Measurements from ENCODE around the gene FRMD4A.

The FRMD4A gene

DNA sequence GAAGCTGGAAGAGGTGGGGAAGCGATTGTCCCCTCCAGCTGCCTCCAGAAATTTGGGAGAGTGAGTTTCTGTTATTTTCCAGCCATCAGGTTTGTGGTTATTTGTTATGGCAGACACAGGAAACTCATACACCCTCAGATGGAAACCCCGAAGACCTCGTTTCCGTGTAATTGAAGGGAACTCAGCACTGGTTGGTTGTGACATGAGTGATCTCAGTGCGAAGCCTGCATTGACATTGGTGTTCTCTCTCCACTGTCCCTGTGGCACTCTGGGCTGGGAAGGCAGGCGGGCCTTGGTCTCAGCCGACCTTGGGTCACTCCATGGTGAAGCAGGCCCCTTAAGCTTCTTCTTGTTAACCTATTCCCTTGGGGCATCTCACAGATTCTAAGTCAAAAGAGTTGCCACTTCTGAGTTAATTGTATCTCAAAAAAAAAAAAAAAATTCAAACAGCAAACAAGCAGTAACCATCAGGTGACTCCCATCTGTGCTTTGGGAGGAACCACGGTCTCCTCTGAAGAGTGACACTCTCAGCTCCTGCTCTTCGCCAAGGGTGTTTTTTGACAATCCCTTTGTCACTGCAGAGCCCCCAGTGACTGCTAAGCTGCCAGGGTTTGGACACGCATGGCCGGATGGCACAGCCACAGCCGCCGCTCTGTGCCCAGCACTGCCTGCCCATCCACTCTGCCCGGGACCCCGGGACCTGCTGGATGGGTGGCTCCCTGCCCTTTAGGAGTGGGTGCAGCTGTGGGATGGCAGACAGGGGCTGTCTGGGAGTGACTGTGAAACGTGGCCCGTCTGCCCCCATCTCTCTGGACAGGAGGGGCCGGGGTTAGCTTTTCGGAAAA is 510.4 kb downstream of the FRMD4A start:
- no peak overlapping the region for H2AFZ ChIP-seq (ENCODE audit: low read length)
- H3K9ac ChIP-seq (ENCODE audit: low read length), result no peak overlapping the region

DNA sequence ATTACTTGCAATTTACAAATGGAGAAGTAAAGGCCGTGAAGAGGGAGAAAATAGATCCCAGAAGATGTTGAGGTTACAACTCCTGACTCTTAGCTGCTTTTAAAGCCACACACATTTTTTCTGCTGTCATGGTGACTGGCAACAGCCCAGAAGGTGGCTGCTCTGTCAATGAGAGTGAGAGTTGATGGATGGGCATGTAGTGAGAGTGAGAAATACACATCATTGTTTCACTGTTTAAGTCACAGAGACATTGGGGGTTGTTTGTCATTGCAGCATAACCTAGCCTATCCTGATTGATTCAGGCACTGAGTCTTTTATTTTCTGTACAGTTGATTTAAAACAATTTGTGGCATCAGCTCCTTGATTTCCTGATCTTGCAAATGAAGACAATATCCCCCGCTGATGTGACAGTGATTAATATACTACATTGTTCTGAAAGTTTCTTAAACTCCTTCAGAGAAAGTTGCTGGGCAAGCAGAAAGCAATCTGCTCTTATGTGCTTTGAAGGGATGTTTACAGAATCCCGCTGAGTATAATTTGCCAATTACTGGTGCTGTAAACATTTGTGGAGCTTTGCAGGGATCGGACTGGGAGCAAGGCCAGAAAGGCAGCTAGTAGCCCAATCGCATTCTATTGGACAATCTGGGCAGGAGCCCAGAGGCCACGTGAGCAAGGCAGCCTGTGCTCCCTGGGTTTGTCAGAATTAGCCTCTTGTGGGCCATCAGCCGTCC is 514.4 kb downstream of the FRMD4A start:
- Histone ChIP-seq H3K4me2 (ENCODE audit: low read depth, low read length) (no peak overlapping the region), H3K36me3 (replicated peaks; ENCODE audit: insufficient read depth, low read length) (no peaks in the 10 kb centered on the region), H3K27ac (ENCODE audit: low read length) (no peak overlapping the region), H3F3A (ENCODE audit: insufficient read depth, low read length) (no peaks in the 10 kb centered on the region), H3K9ac (ENCODE audit: low read length) (no peak overlapping the region), H3K9me3 (replicated peaks; ENCODE audit: insufficient read depth, low read length) (no peaks in the 10 kb centered on the region), H2AFZ (ENCODE audit: low read length) (no peak overlapping the region), H3K4me1 (ENCODE audit: low read length) (no peaks in the 10 kb centered on the region), H3K79me2 (ENCODE audit: low read length) (no peaks in the 10 kb centered on the region), H3K9me2 (replicated peaks; ENCODE audit: insufficient read depth, low read length) (no peaks in the 10 kb centered on the region), H3K27me3 (replicated peaks; ENCODE audit: insufficient read depth, low read length) (no peaks in the 10 kb centered on the region), H3K4me3 (ENCODE audit: low read length) (no peak overlapping the region), H4K20me1 (ENCODE audit: insufficient read depth, low read length) (no peaks in the 10 kb centered on the region)
- TF ChIP-seq, protein P1, sequence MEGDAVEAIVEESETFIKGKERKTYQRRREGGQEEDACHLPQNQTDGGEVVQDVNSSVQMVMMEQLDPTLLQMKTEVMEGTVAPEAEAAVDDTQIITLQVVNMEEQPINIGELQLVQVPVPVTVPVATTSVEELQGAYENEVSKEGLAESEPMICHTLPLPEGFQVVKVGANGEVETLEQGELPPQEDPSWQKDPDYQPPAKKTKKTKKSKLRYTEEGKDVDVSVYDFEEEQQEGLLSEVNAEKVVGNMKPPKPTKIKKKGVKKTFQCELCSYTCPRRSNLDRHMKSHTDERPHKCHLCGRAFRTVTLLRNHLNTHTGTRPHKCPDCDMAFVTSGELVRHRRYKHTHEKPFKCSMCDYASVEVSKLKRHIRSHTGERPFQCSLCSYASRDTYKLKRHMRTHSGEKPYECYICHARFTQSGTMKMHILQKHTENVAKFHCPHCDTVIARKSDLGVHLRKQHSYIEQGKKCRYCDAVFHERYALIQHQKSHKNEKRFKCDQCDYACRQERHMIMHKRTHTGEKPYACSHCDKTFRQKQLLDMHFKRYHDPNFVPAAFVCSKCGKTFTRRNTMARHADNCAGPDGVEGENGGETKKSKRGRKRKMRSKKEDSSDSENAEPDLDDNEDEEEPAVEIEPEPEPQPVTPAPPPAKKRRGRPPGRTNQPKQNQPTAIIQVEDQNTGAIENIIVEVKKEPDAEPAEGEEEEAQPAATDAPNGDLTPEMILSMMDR (IDR thresholded peaks at IDR 0.05; ENCODE audit: low read length), result no peak
- TF ChIP-seq EZH2 (optimal IDR thresholded peaks at IDR 0.05; ENCODE audit: low read depth, low read length) (no peak), EZH2phosphoT487 (IDR thresholded peaks at IDR 0.05; ENCODE audit: low read length) (no peak)
- no peak for DNase-seq

More for the DNA sequence above, 510.4 kb downstream of the FRMD4A start:
- Histone ChIP-seq H3F3A (ENCODE audit: insufficient read depth, low read length) (no peaks in the 10 kb centered on the region), H3K79me2 (ENCODE audit: low read length) (no peaks in the 10 kb centered on the region), H3K4me1 (ENCODE audit: low read length) (no peaks in the 10 kb centered on the region), H3K4me3 (ENCODE audit: low read length) (no peak overlapping the region), H3K36me3 (replicated peaks; ENCODE audit: insufficient read depth, low read length) (no peaks in the 10 kb centered on the region), H3K4me2 (ENCODE audit: low read depth, low read length) (no peak overlapping the region), H3K27me3 (replicated peaks; ENCODE audit: insufficient read depth, low read length) (no peaks in the 10 kb centered on the region), H3K27ac (ENCODE audit: low read length) (no peak overlapping the region), H4K20me1 (ENCODE audit: insufficient read depth, low read length) (no peaks in the 10 kb centered on the region), H3K9me2 (replicated peaks; ENCODE audit: insufficient read depth, low read length) (no peaks in the 10 kb centered on the region), H3K9me3 (replicated peaks; ENCODE audit: insufficient read depth, low read length) (no peaks in the 10 kb centered on the region)
- TF ChIP-seq EZH2 (optimal IDR thresholded peaks at IDR 0.05; ENCODE audit: low read depth, low read length) (no peak), EZH2phosphoT487 (IDR thresholded peaks at IDR 0.05; ENCODE audit: low read length) (no peak)
- TF ChIP-seq, protein P1 (IDR thresholded peaks at IDR 0.05; ENCODE audit: low read length), result no peak
- no peak for DNase-seq

DNA sequence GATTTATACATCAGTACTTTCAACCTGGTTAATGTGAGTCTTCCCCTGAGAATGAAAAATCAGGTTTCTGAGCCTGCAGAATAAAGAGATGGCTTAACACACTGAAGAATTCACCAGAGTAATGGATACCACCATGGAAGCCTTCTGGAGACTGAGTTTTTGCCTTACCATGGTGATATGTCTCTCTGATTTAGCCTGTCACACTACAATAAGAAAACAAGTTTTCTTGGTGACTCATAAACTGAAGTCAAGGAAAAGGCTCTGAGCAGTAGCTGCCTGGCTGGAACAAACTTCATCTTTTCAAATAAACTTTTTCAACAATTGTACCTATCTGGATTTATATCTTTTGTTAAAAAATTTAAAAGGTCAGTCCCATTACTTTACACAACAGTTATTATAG is 515.0 kb downstream of the FRMD4A start:
- no peak for DNase-seq
- Histone ChIP-seq H3F3A (ENCODE audit: insufficient read depth, low read length) (no peaks in the 10 kb centered on the region), H3K4me3 (ENCODE audit: low read length) (no peak overlapping the region), H3K9me3 (replicated peaks; ENCODE audit: insufficient read depth, low read length) (no peaks in the 10 kb centered on the region), H3K79me2 (ENCODE audit: low read length) (no peaks in the 10 kb centered on the region), H3K9me2 (replicated peaks; ENCODE audit: insufficient read depth, low read length) (no peaks in the 10 kb centered on the region), H3K27ac (ENCODE audit: low read length) (no peak overlapping the region), H3K36me3 (replicated peaks; ENCODE audit: insufficient read depth, low read length) (no peaks in the 10 kb centered on the region), H2AFZ (ENCODE audit: low read length) (no peak overlapping the region), H3K9ac (ENCODE audit: low read length) (no peak overlapping the region), H3K4me2 (ENCODE audit: low read depth, low read length) (no peak overlapping the region), H4K20me1 (ENCODE audit: insufficient read depth, low read length) (no peaks in the 10 kb centered on the region), H3K4me1 (ENCODE audit: low read length) (no peaks in the 10 kb centered on the region), H3K27me3 (replicated peaks; ENCODE audit: insufficient read depth, low read length) (no peaks in the 10 kb centered on the region)
- TF ChIP-seq EZH2phosphoT487 (IDR thresholded peaks at IDR 0.05; ENCODE audit: low read length), result no peak
- TF ChIP-seq, protein P1 (IDR thresholded peaks at IDR 0.05; ENCODE audit: low read length), result no peak
- no peak for TF ChIP-seq EZH2 (optimal IDR thresholded peaks at IDR 0.05; ENCODE audit: low read depth, low read length)

Measured in MM.1S (cell line).